Left ventricle myocardium inferior (tissue), 1 donor: ENCODE results near the gene MFGE8. TPM values are rescaled to one million over a fixed set of nuclear protein-coding genes. Genes with fewer than 3 reads are reported as not detected.
"Not testable (repeated sequence)": the region's sequence is repeated elsewhere in the genome, so short reads cannot be mapped to it uniquely, and the experiment has no call there.

Experiments used
- DNase-seq: peaks from one replicate; pipeline ENCODE4 v3.0.0-alpha.2; 2020
- H3K27ac ChIP-seq: fragments of 200-600 bp; replicated peaks from 2 replicates; pipeline ENCODE4 v1.8.0; 2021
- H3K27me3 ChIP-seq: fragments of 200-600 bp; 2 replicates; pipeline ENCODE4 v1.8.0; 2021; ENCODE audit warnings: low read depth
- H3K36me3 ChIP-seq: fragments of 200-600 bp; 2 replicates; pipeline ENCODE4 v1.8.0; 2021
- H3K4me1 ChIP-seq: fragments of 200-600 bp; 2 replicates; pipeline ENCODE4 v1.8.0; 2021
- H3K4me3 ChIP-seq: fragments of 200-600 bp; 2 replicates; pipeline ENCODE4 v1.8.0; 2021; ENCODE audit warnings: mild to moderate bottlenecking, moderate library complexity
- H3K9me3 ChIP-seq: fragments of 200-600 bp; replicated peaks from 2 replicates; pipeline ENCODE4 v1.8.0; 2021
- CTCF ChIP-seq: fragments of 200-600 bp; IDR thresholded peaks from 2 replicates; pipeline ENCODE4 v1.8.0; 2021; ENCODE audit warnings: antibody characterized with exemption, mild to moderate bottlenecking, borderline replicate concordance
- intact Hi-C: fragments of 100-400 bp; cut with micrococcal nuclease; formaldehyde crosslinking; loops from one replicate; pipeline ENCODE4 v1.11.0; 2022
- total RNA-seq: library from RNA; stranded (reverse); fragmentation: NEBNext Ultra II Directional; extraction: Animal tissue kit (Norgen Biotek cat#: 25700); gene quantifications from one replicate; pipeline ENCODE4 v1.2.1, GENCODE V29; 2021
- donor health status: DM: no; HTN: yes; CAD: no; lungs with severe emphysema.

The MFGE8 gene
- total RNA-seq, 1 donor from 2014 or later: 421 TPM

DNA sequence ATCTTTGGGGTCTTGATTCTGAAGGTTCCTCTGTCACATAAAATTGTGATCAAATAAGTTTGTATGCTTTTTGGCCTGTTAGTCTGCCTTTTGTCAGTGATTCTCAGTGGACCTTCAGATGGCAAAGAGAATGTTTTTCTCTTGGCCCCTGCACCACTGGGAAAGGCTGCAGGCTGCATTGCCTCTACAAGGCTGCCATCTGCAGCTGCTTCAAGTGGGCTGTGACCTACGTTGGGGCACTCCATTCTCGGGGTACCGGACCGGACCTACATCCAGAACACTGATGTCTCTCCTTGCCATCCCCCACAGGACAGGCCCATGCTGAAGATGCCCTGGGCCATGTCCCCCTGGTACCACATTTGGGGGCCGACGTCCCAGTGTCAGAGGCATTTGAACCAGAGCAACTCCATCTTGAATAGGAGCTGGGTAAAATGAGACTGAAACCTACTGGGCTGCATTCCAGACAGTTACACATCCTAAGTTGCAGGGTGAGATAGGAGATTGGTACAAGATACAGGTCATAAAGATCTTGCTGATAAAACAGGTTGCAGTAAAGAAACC lies 37.5 kb upstream of the MFGE8 start:
- DNase-seq: no peak
- intact Hi-C loops: no loop called here
- Histone ChIP-seq H3K27me3 (no peaks in the 10 kb centered on the region), H3K4me3 (no peak overlapping the region), H3K4me1 (peaks cover 13% of the 10 kb centered on the region), H3K36me3 (no peaks in the 10 kb centered on the region), H3K9me3 (no peaks in the 10 kb centered on the region), H3K27ac (no peak overlapping the region)
- no peak for TF ChIP-seq CTCF

- intact Hi-C loops: no loop called here
- H3K9me3 ChIP-seq: no peaks in the 10 kb centered on the region
- no peak for TF ChIP-seq CTCF
- H3K4me3 ChIP-seq: no peak overlapping the region
- H3K4me1 ChIP-seq: peaks cover 9% of the 10 kb centered on the region
- no peaks in the 10 kb centered on the region for H3K27me3 ChIP-seq
- H3K36me3 ChIP-seq: no peaks in the 10 kb centered on the region
- DNase-seq: no peak
- no peak overlapping the region for H3K27ac ChIP-seq
Measured at GRCh38 chr15:88949734-88950400, 36.7 kb upstream of the MFGE8 start.

- Histone ChIP-seq H3K9me3 (no peaks in the 10 kb centered on the region), H3K4me1 (peaks cover 5% of the 10 kb centered on the region), H3K27ac (no peak overlapping the region), H3K36me3 (no peaks in the 10 kb centered on the region), H3K27me3 (no peaks in the 10 kb centered on the region), H3K4me3 (no peak overlapping the region)
- TF ChIP-seq CTCF: no peak
- intact Hi-C loops: no loop called here
- no peak for DNase-seq
Measured at GRCh38 chr15:88940110-88940675, 27.0 kb upstream of the MFGE8 start.

DNA sequence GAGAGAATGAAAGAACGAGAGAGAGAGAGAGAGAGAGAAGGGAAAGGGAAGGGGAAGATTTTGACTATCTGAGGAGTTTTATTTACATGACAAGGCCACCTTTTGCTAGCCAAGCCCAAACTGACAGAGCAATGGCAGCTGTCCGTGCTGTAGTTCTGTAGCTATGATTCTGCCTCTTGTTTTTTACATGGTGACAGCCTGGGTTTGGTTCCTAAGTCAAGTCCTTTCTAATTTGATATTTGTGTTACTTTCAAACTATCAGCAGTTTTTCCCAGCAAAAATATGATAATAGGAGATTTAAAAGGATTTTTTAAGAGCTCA lies 26.3 kb upstream of the MFGE8 start:
- no peak for DNase-seq
- Histone ChIP-seq H3K4me1 (peaks cover 5% of the 10 kb centered on the region), H3K27me3 (no peaks in the 10 kb centered on the region), H3K4me3 (no peak overlapping the region), H3K9me3 (no peaks in the 10 kb centered on the region), H3K36me3 (no peaks in the 10 kb centered on the region), H3K27ac (no peak overlapping the region)
- intact Hi-C loops: no loop called here
- no peak for TF ChIP-seq CTCF

- Histone ChIP-seq H3K4me3 (no peak overlapping the region), H3K4me1 (peaks cover 7% of the 10 kb centered on the region), H3K27me3 (no peaks in the 10 kb centered on the region), H3K27ac (no peak overlapping the region), H3K9me3 (no peaks in the 10 kb centered on the region), H3K36me3 (no peaks in the 10 kb centered on the region)
- no peak for TF ChIP-seq CTCF
- intact Hi-C loops: no loop called here
- DNase-seq: no peak
Measured at GRCh38 chr15:88938802-88939485, 25.8 kb upstream of the MFGE8 start.

DNA sequence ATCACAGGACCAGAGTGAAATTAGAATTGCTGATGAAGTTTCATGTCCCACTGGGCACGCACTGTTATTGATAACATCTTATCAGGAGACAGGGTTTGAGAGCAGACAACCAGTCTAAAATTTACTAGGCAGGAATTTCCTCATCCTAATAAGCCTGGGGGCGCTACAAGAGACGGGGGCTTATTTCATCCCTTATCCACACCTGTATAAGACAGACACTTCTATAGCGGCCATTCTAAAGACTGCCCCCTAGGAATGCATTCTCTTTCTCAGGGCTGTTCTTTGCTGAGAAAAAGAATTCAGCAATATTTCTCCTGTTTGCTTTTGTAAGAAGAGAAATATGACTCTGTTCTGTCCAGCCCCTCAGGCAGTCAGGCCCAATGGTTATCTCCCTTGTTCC lies 21.3 kb upstream of the MFGE8 start:
- intact Hi-C loops, H3K9me3 ChIP-seq, H3K27me3 ChIP-seq, DNase-seq, H3K4me3 ChIP-seq, H3K36me3 ChIP-seq: not testable (repeated sequence)
- peaks cover 29% of the 10 kb centered on the region for H3K4me1 ChIP-seq
- peak overlapping the region; percentile 88 for H3K27ac ChIP-seq
